Osteocyte (in vitro differentiated cells): ENCODE measurements around the gene HK3. TPM values are rescaled to one million over a fixed set of nuclear protein-coding genes. Genes with fewer than 3 reads are reported as not detected.

Experiments used
- DNase-seq: peaks from one replicate; pipeline ENCODE4 v3.0.0; 2021; ENCODE audit warnings: mixed read lengths; ENCODE audit not compliant: unreplicated experiment; ENCODE audit errors: extremely low spot score
- H3K27ac Mint-ChIP-seq: one replicate; pipeline ENCODE4 v1.8.0; 2021; ENCODE audit warnings: mild to moderate bottlenecking, mixed read lengths; ENCODE audit not compliant: unreplicated experiment
- H3K27me3 Mint-ChIP-seq: one replicate; pipeline ENCODE4 v1.8.0; 2021; ENCODE audit warnings: mixed read lengths; ENCODE audit not compliant: unreplicated experiment
- H3K36me3 Mint-ChIP-seq: one replicate; pipeline ENCODE4 v1.8.0; 2021; ENCODE audit warnings: mixed read lengths; ENCODE audit not compliant: unreplicated experiment
- H3K4me1 Mint-ChIP-seq: one replicate; pipeline ENCODE4 v1.8.0; 2021; ENCODE audit warnings: mixed read lengths; ENCODE audit not compliant: unreplicated experiment
- H3K4me3 Mint-ChIP-seq: one replicate; pipeline ENCODE4 v1.8.0; 2021; ENCODE audit warnings: mild to moderate bottlenecking, moderate library complexity, mixed read lengths; ENCODE audit not compliant: unreplicated experiment
- H3K9me3 Mint-ChIP-seq: one replicate; pipeline ENCODE4 v1.8.0; 2021; ENCODE audit warnings: mixed read lengths; ENCODE audit not compliant: unreplicated experiment
- CTCF ChIP-seq: fragments of 200-600 bp; sonication (generic); IDR thresholded peaks from 2 replicates; pipeline ENCODE4 v1.5.0; 2021; ENCODE audit warnings: antibody characterized with exemption, mild to moderate bottlenecking, moderate library complexity
- total RNA-seq: library from RNA; stranded (reverse); gene quantifications from 2 replicates; pipeline ENCODE4 v1.2.1, GENCODE V29; 2021

HK3 gene
- total RNA-seq, 1 donor from 2014 or later: not detected

GRCh38 chr5:176876506-176877431, 22.4 kb downstream of the HK3 start:
- Mint-ChIP-seq H3K36me3 (no peaks in the 10 kb centered on the region), H3K4me3 (no peak overlapping the region), H3K9me3 (no peaks in the 10 kb centered on the region), H3K4me1 (no peaks in the 10 kb centered on the region), H3K27me3 (peaks cover 24% of the 10 kb centered on the region), H3K27ac (no peak overlapping the region)
- TF ChIP-seq CTCF: no peak
- no peak for DNase-seq

GRCh38 chr5:176875783-176876505, 23.2 kb downstream of the HK3 start:
- no peak for TF ChIP-seq CTCF
- no peak for DNase-seq
- Mint-ChIP-seq H3K4me3 (no peak overlapping the region), H3K36me3 (no peaks in the 10 kb centered on the region), H3K27ac (no peak overlapping the region), H3K27me3 (peaks cover 24% of the 10 kb centered on the region), H3K9me3 (no peaks in the 10 kb centered on the region), H3K4me1 (no peaks in the 10 kb centered on the region)

- no peak for DNase-seq
- Mint-ChIP-seq H3K9me3 (no peaks in the 10 kb centered on the region), H3K4me1 (no peaks in the 10 kb centered on the region), H3K36me3 (no peaks in the 10 kb centered on the region), H3K27ac (no peak overlapping the region), H3K27me3 (peaks cover 24% of the 10 kb centered on the region), H3K4me3 (no peak overlapping the region)
- no peak for TF ChIP-seq CTCF
Measured at GRCh38 chr5:176875014-176875550, 24.1 kb downstream of the HK3 start.

- H3K36me3 Mint-ChIP-seq: no peaks in the 10 kb centered on the region
- no peak overlapping the region for H3K27ac Mint-ChIP-seq
- H3K27me3 Mint-ChIP-seq: peaks cover 24% of the 10 kb centered on the region
- H3K9me3 Mint-ChIP-seq: no peaks in the 10 kb centered on the region
- no peak for TF ChIP-seq CTCF
- H3K4me1 Mint-ChIP-seq: no peaks in the 10 kb centered on the region
- H3K4me3 Mint-ChIP-seq: no peak overlapping the region
- DNase-seq: no peak
Measured at GRCh38 chr5:176874198-176874780, 24.9 kb downstream of the HK3 start.
